DMS53 treated with DMSO at 0.1 percent for 48 hours (cell line): Measurements from ENCODE around the gene RERE.
"Not testable (repeated sequence)": the region's sequence is repeated elsewhere in the genome, so short reads cannot be mapped to it uniquely, and the experiment has no call there.

Experiments used
- DNase-seq: peaks from one replicate; lab custom pipeline; 2025; ENCODE audit not compliant: unreplicated experiment; lab: John Stamatoyannopoulos, UW

RERE gene

GRCh38 chr1:8809342-8809736 is 8.1 kb downstream of the RERE start:
- DNase-seq = no peak

DNA sequence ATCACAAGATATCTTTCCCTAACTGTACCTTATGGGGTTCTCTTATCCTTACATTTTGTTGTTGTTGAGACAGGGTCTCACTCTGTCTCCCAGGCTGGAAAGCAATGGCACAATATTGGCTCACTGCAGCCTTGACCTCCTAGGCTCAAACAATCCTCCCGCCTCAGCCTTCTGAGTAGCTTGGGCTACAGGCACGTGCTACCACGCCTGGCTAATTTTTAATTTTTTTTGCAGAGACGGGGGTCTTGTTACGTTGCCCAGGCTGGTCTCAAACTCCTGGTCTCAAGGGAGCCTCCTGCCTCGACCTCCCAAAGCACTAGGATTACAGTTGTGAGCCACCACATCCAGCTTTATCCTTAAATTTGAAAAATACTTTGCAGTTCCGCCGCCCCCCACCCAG is 10.4 kb downstream of the RERE start:
- DNase-seq = no peak

DNA sequence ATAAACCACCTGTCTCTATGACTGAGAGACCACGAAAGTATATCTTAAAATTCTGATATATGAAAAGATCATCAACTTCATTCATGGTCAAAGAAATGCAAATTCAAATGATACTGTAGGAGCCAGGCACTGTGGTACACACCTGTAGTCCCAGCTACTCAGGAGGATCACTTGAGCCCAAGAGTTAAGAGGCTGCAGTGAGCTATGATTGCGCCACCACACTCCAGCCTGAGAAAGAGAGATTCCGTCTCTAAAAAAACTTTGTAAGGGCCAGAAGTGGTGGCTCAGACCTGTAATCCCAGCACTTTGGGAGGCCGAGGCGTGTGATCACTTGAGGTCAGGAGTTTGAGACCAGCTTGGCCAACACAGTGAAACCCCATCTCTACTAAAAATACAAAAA is 17.0 kb downstream of the RERE start:
- DNase-seq = no peak

DNA sequence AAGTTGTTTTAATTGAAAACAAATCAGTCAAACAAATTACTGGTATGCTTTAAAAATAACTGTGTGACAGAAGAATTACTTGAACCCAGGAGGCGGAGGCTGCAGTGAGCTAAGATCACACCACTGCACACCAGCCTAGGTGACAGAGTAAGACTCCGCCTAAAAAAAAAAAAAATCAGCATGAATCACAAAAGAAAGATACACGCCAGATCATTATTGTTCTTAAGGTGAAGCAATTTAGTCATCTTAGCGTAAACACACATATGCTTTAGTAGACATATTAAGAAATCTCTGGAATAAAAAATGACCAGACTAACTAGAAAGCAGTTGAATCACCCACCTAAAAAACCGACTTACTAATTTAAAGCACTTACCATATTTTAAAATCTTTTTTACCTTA is 20.2 kb downstream of the RERE start:
- no peak for DNase-seq

- DNase-seq = no peak
Measured at GRCh38 chr1:8796812-8797211, 20.6 kb downstream of the RERE start.

GRCh38 chr1:8794605-8795004 is 22.8 kb downstream of the RERE start:
- DNase-seq = no peak

DNA sequence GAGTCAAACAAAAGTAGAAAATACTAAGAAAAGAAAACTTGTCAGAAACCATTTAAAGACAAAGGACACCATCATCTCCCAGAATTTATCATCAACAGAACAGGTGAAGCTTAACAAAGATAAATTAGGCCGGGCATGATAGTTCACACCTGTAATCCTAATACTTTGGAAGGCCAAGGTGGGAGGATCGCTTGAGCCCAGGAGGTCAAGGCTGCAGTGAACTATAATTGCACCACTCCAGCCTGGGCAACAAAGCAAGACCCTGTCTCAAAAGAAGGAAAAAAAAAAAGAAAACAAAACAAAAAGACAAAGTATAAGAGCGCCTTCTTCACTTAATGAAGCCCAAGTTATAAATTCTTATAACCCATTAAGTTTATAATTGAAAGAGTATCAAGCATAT is 25.6 kb downstream of the RERE start:
- DNase-seq = no peak

DNA sequence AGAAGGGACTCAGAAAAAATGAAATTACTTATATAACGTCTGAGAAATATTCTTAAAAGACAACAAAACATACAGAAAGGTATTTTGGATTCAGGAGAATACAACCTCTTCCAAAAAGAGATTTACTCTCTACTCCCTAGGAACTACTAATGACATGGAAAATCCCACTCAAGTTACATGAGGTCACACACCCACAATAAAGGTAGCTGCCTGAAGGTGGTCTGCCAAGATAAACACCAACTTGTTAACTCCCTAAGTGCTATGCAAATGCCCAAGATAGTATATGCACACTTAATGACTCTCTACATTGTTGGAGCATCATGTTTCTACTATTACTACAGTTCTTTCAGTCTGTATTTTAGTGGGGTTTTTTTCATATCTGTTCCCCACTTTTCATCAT is 26.5 kb downstream of the RERE start:
- no peak for DNase-seq

- DNase-seq = no peak
Measured at GRCh38 chr1:8790478-8790877, 27.0 kb downstream of the RERE start.

DNA sequence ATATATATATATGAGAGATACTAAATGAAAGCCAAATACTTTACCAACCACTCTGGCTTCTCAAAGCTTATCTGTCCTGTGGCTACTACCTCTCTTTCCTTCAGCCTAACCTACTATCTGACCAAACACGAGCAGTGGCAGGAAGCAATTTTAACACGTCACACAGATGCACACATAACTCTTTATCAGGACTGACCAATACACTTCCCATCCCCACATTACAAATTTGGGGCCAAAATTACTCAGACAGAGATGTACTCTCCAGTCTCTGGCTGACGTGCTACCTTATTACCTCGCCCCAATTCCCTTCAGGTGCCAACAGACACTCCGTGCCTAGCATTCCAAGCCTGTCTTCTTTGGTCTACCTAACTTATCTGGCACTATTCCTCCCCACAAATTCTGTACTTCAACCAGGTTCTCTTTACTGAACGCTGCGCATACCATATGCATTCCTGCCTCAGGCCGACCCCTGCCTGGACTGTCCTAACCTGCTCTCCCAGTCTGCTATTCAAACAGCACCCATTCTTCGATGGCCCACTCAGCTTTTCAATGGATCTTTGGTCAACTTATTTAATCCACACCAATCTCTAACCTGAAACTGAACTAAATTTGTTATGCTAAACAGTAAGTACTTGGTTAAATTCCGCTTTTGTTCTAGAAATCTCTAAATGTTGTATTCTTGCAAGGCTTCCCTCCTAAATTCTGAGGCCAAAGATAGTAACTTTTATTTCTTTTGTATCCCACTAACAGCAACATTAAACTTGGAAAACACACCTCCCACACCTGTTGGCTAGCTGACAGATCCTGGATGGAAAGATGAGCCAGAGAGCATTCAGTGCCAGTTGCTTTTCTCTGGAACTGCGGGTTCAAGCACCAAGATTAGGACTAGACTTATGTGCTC is 27.9 kb downstream of the RERE start:
- no peak for DNase-seq

DNA sequence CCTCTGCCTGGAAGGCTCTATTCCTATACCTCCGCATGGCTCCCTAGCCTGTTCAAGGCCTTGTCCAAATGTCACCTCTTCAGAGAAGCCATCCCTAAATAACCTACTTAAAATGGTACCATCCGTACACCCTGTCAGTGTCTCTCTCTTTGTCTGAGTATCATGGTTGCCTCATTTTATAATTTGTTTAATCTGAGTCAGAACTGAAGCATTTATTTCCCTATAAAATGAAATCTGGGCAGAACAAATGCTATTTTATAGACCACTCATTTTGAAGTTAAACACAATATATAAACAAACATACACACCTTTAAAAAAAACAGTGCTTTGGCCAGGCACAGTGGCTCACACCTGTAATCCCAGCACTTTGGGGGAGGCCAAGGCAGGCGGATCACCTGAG is 30.2 kb downstream of the RERE start:
- DNase-seq = no peak

DNA sequence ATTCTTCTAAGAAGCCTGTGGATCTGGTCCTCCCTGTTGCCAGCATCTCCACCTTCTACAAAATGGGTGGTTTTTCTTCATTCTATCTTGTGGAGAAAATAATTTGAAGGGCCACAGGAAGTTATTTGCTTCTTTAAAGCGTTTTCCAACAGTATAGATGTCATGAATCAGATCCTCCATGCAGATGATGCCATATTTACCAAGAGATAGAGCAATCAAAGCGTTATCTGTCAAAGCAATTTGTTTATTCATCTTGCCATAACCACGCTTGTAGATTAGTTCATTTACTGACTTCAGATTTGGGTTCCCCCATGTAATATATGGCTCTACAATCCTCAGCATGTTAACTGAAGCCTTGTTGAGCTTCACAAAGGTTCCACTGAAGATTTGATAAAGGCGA is 31.2 kb downstream of the RERE start:
- not testable (repeated sequence) for DNase-seq

- DNase-seq = no peak
Measured at GRCh38 chr1:8782955-8783354, 34.5 kb downstream of the RERE start.

GRCh38 chr1:8782001-8782620 is 35.3 kb downstream of the RERE start:
- no peak for DNase-seq

GRCh38 chr1:8780405-8780804 is 37.0 kb downstream of the RERE start:
- DNase-seq = no peak

GRCh38 chr1:8777867-8778266 is 39.6 kb downstream of the RERE start:
- no peak for DNase-seq

- no peak for DNase-seq
Measured at GRCh38 chr1:8776104-8776503, 41.3 kb downstream of the RERE start.

DNA sequence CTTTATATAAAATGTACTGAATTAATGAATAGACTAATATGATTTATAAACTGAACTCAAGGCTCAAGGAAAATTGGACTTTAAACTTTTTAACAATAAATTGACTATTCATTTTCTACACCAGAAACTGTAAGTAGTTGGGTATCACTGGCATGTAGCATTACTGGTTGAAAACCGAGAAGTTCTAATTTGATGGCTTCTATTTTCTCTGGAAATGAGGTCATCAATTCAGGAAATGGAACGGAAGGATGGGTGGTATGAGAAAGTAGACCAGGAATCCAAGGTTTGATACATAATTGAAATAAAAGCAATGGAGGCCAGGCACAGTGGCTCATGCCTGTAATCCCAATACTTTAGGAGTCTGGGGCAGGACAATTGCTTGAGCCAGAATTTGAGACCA is 50.4 kb downstream of the RERE start:
- DNase-seq = no peak

- DNase-seq = no peak
Measured at GRCh38 chr1:8765198-8765597, 52.2 kb downstream of the RERE start.

DNA sequence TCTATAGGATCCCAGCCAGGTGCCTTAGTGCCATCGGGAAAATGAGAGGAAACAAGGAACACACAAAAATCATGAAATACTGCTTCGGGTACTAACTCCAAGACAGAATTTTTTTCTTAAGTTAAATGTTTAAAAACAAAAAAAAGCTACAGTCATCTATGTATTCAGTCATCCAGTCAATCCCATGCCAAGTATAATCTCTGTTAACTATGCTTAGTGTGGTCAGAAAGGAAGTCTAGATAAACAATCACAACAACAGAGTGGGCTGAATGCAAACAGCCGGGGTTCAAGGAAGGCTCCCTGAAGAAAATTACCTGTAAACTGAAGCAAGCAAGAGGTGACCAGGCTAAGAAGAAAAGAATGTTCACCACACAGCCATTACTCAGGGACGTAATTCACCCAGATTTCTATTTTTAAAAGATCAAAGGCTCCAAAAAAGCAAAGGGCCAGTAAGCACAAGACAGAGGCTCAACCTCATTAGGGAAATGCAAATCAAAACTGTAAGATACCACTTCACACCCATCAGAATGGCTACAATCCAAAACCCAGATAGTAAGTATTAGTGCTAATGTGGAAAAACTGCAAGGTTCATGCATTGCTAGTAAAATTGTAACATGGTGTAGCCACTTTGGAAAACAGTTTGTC is 53.0 kb downstream of the RERE start:
- DNase-seq = no peak

DNA sequence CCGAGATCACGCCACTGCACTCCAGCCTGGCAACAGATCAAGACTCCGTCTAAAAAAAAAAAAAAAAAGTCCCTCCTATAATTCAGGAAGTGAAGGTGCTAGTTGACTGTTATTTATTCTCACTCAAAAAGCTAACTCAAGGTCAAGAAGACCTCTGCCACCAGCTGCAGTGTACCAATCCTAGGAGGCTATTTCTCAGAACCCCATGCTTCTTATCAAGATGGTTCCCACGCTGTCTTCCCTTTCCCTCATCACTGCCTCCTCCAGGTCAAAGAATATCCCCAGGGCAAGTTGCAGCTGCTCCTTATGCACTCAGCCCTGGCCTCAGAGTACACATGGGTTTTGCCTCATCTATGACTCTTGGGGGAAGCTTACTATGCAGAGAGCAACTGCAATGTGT is 53.6 kb downstream of the RERE start:
- no peak for DNase-seq

- no peak for DNase-seq
Measured at GRCh38 chr1:8754993-8755392, 62.4 kb downstream of the RERE start.
